GM19193 (cell line): Measurements from ENCODE around the gene EPM2A.

Source experiments
- POLR2A ChIP-seq: IDR thresholded peaks from 4 replicates; pipeline ENCODE4 v1.6.1; 2011; ENCODE audit not compliant: insufficient read depth, insufficient read length; ENCODE audit errors: extremely low read depth

The EPM2A gene

DNA sequence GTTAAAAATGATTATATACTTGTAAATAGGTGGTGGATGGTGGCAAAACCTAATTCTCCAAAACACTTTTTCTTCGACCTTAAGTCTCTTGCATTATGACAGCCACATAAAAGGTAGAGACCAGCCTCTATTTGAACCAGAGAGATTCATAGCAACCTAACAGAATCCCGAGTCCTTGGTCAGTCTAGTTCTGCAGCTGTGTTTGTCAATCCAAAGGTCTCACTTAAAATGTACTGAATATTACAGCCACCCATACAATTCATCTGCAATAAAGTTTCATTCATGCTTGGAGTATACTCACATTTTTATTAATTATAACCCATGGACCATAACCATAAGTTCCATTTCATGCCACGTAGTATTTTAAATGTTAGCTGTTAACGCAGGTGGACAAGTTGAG lies 87.2 kb downstream of the EPM2A start:
- TF ChIP-seq POLR2A, result no peak

DNA sequence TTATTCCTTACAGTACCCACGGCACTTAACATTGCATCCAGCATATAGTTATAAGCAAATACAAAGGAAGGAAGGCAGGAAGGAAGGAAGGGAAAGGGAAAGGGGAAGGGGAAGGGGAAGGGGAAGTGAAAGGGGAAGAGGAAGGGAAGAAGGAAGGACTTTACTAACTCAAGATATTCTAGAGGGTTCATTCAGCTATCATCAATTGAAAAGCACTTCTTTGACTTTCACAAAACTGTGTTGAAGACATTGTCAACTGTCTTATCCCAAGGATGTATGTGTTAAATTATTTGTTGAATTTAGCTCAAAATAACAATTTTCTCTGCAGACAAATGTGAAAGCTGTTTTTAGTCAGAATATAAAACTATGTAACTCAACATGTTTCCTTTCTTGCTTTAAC lies 87.7 kb downstream of the EPM2A start:
- no peak for TF ChIP-seq POLR2A

DNA sequence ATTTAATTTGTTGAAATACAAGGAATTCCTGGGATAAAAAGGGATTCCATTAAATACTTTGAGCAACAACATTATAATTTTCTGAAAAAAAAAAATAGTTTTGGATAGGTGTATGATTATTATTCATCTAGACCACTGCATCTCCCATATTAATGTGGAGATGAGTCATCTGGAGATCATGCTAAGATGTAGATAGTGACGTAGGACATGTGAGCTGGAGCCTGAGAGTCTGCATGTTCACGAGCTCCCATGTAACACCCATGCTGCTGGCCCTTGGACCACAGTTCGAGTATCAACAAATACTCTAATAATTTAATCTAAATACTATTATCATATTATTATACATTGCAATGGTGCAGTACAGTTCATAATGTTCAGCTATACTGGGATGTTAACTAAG lies 91.6 kb downstream of the EPM2A start:
- TF ChIP-seq POLR2A, result no peak

GRCh38 chr6:145633981-145634627 lies 101.2 kb downstream of the EPM2A start:
- TF ChIP-seq POLR2A, result no peak

DNA sequence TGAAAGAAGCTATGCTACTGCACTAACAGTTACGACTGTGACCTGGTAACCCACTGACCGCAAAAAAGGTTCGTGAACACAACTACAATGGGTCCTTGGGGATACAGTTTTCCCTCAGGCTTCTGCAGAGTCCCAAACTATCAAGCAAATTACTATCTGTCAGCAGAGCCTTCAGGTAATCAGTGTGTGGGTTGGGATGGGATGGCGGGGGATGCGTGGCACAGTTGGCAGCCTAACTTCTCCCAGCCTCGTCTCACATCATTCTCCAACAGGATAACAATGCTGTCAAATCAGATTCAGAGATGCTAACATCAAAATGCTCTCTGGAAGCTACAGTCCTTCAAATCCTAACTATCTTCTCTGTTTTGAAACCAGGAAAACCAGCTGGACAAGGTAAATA lies 102.3 kb downstream of the EPM2A start:
- TF ChIP-seq POLR2A, result no peak

DNA sequence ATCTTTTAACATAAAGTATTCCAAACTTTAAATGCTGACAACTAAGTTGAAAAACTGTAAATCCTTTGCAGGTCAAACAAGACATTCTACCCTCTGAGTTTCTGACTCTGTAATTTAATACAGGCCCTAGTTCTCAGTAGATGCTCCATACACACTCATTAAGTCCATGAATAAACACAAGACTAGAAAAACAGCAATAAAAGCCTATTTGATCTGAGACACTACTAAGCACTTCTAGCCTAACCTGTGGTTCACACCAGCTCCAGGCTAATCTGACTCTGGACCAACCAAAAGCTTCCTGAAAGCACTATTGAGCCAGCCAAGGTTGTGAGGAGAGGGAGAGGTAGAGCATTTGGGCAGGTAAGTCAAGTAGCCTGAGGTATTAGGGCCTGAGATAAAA lies 103.9 kb downstream of the EPM2A start:
- TF ChIP-seq POLR2A, result no peak

DNA sequence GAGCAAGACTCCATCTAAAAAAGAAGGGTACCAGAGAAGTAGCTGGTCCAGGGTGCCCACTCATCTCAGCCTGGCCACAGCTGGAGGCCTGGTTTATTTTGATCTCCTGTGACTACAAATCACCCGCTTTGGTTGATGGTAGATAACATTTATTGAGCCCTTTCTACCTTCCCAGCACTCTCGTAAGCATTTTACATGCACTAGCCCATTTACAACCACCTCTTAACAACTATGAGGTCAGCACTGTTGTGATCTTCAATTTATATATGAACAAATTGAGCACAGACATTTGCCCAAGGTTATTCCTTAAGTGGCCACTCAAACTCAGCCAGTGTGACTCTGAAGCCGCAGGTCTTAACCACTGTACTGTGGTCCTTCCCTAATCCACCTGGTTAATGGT lies 104.7 kb downstream of the EPM2A start:
- TF ChIP-seq POLR2A, result no peak

DNA sequence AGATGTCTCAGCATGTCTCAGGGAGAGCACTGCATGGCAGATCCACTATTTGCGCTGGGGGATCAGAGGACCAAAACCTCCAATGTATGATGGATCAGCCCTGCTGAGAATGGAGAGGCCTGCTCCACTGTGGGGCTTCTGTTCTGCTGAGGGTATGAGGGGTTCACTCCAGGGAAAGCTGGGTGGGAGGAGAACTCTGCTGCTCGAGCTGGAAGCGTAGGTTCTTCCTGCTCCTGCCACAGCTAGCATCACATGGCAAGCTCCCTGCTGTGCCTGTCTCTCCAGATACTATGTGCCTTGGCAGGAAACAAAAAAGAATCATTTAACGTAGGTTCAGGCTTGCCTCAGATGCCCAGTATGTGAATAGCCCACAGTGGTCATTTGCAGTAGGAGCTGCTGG lies 105.8 kb downstream of the EPM2A start:
- TF ChIP-seq POLR2A, result no peak

GRCh38 chr6:145627451-145627850 lies 107.9 kb downstream of the EPM2A start:
- TF ChIP-seq POLR2A, result no peak

- no peak for TF ChIP-seq POLR2A
Observed at GRCh38 chr6:145626857-145627256, 108.5 kb downstream of the EPM2A start.

DNA sequence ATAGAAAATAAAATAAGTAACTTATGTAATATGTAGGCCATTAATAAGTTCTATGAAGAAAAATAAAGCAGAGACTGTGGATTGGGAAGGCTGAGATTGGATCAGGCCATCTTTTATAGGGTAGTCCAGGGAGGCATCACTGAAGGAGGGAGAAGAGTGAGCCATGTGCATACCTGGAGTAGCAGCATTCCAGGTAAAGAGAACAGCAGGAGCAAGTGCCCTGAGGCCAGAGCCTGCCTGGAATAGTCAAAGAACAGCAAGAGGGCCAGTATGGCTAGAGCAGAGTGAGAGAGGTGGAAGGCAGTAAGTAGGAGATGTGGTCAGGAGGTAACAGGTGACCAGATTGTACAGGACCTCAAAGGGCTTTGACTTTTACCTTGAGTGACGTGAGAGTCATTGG lies 112.1 kb downstream of the EPM2A start:
- no peak for TF ChIP-seq POLR2A

DNA sequence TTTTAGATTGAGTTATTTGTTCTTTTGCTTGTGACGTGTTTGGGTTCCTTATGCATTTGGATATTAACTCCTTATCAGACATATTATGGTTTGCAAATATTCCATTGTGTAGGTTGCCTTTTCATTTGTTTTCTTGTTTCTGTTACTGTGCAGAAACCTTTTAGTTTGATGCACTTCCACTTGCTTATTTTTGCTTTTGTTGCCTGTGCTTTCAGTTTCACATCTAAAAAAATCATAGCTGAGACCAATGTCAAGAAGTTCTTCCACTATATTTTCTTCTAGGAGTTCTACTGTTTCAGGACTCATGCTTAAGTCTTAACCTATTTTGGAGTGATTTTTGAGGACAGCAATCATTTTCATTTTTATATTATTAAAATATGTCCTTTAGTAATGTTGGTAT lies 113.5 kb downstream of the EPM2A start:
- TF ChIP-seq POLR2A, result no peak

DNA sequence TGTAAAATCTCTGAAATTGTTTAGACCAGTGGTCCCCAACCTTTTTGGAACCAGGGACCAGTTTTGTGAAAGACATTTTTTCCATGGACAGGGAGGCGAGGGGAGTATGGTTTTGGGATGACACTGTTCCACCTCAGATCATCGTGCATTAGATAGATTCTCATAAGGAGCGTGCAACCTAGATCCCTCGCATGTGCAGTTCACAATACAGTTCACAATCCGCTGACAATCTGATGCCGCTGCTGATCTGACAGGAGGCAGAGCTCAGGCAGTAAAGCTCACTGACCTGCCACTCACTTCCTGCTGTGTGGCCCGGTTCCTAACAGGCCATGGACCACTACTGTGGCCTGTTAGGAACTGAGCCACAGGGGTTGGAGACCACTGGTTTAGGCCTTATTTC lies 115.2 kb downstream of the EPM2A start:
- no peak for TF ChIP-seq POLR2A

DNA sequence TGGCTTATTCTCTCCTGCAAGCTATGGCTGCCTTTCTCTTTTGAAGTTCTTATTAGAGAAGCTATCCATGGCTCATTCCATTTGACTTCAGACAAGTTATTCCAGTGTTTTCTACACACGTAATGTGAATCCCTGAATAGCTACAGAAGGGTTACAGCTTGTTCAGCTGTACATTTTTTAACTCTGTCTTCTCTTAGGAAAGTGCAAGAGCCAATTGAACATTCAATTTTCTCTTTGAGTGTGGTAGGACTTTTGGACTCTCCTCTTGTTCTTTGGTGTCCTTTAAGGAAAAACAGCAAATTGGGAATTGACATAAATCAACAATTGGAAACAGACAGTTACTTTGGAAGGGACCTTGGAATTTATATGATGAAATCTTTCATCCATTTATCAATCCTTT lies 125.8 kb downstream of the EPM2A start:
- TF ChIP-seq POLR2A, result no peak

DNA sequence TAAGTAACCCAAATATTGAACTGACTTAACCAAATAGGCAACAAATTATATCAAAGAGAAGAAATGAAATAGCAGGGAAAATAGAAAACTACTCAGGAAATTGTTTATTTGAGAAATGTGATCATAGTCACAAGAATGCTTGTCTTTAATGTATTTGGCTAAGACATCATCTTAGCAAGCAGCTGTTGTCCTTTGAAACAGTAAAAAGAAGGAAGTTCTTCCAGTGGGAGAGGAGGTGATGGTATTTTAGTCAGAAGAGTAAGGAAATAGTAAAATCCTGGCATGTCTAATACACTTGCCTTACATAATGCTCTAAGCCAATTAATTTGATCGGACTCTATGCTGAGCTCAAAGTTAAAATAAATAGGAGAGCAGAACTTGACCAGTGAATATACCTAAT lies 126.5 kb downstream of the EPM2A start:
- TF ChIP-seq POLR2A, result no peak

DNA sequence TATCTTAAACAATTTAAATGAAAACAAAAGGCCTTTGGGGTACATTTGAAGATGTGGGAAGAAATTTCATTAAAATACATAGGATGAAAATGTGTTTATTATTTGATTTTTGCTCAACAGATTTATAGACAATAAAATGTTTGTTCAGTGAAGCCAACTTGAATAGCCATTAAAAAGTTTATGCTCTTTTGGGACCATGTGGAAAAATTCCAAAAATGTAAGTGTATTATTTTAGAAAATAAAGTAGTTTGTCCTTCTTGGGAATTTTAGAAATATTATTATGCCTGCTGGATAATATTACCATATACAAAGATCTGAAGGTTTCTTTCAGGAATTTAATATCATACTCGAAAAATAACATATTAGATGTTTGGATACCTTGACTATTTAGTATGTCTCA lies 131.3 kb downstream of the EPM2A start:
- no peak for TF ChIP-seq POLR2A

- TF ChIP-seq POLR2A, result no peak
Observed at GRCh38 chr6:145603424-145603833, 131.9 kb downstream of the EPM2A start.
